ENCODE measurements around the gene IGSF6. TPM values are rescaled to one million over a fixed set of nuclear protein-coding genes. Genes with fewer than 3 reads are reported as not detected.

The IGSF6 gene
- total RNA-seq, 1 experiment from 2014 or later = 0.23 TPM

GRCh38 chr16:21663889-21664647, 11.7 kb upstream of the IGSF6 start, which contains the start of gene OTOA:
OTOA (plus strand) TSS chr16:21663968; CDS start chr16:21678515, 14,547 bp downstream.
- ChIA-PET CTCF (no interaction called here), POLR2A (interaction anchor here (0.6 kb wide), 1 partner anchor 13 kb away, joined by 4 read pairs; no protein-coding TSS in a partner anchor)
- in situ Hi-C loops (cut with HindIII; ENCODE audit: low pct_unique_long_range_greater_than_20kb, low sequenced_read_pairs) (no loop called here), intact Hi-C loops (cut with micrococcal nuclease; ENCODE audit: unreplicated experiment) (no loop called here)
- no peaks in the 10 kb centered on the region for H3K4me1 ChIP-seq (ENCODE audit: control insufficient read depth, insufficient read depth, low read length)
- ATAC-seq = peak; percentile 81
- H3K27me3 ChIP-seq (ENCODE audit: control insufficient read depth, insufficient read depth, low read length) = no peaks in the 10 kb centered on the region
- no peaks in the 10 kb centered on the region for H3K9me3 ChIP-seq (ENCODE audit: control insufficient read depth, insufficient read depth, low read depth, low read length)
- DNase-seq (ENCODE audit: low read depth, low spot score) = no peak
- no TSS peak for BruUV-seq (replicated peaks)
- H3K4me3 ChIP-seq (ENCODE audit: low read depth in 2 of 2, low read length in 2 of 2) = peak within 1 kb of the TSS; percentile 18 to 30; a peak in 3 of 4 replicates
- H3K27ac ChIP-seq (ENCODE audit: low read length) = no peak within 1 kb of the TSS
- no peaks in the 10 kb centered on the region for H3K36me3 ChIP-seq (ENCODE audit: control insufficient read depth, insufficient read depth, low read length)
- TF ChIP-seq CTCF (IDR thresholded peaks at IDR 0.05) (no peak), TCF7L2 (IDR thresholded peaks at IDR 0.05; ENCODE audit: low read depth, low read length) (no peak), POLR2AphosphoS5 (IDR thresholded peaks at IDR 0.05; ENCODE audit: low read depth, low read length) (no peak), REST (IDR thresholded peaks at IDR 0.05; ENCODE audit: insufficient read depth in 1 of 2, low read depth in 2 of 2, low read length in 1 of 2) (no peak), SIN3A (IDR thresholded peaks at IDR 0.05; ENCODE audit: borderline replicate concordance, insufficient read depth, low read depth, low read length) (no peak)

- no TSS peak for BruUV-seq (replicated peaks)
- no peak for DNase-seq (ENCODE audit: low read depth, low spot score)
- Histone ChIP-seq H3K27ac (ENCODE audit: low read length) (no peak overlapping the region), H3K9me3 (ENCODE audit: control insufficient read depth, insufficient read depth, low read depth, low read length) (no peaks in the 10 kb centered on the region), H3K4me1 (ENCODE audit: control insufficient read depth, insufficient read depth, low read length) (no peaks in the 10 kb centered on the region), H3K4me3 (ENCODE audit: low read depth in 2 of 2, low read length in 2 of 2) (no peak overlapping the region), H3K36me3 (ENCODE audit: control insufficient read depth, insufficient read depth, low read length) (no peaks in the 10 kb centered on the region), H3K27me3 (ENCODE audit: control insufficient read depth, insufficient read depth, low read length) (no peaks in the 10 kb centered on the region)
- ATAC-seq = no peak
- intact Hi-C loops (cut with micrococcal nuclease; ENCODE audit: unreplicated experiment) (no loop called here), in situ Hi-C loops (cut with HindIII; ENCODE audit: low pct_unique_long_range_greater_than_20kb, low sequenced_read_pairs) (no loop called here)
- POLR2A ChIA-PET = no interaction called here
- CTCF ChIA-PET = interaction anchor here (1.0 kb wide), 1 partner anchor 49 kb away, joined by 11 read pairs; no protein-coding TSS in a partner anchor
- TF ChIP-seq REST (IDR thresholded peaks at IDR 0.05; ENCODE audit: insufficient read depth in 1 of 2, low read depth in 2 of 2, low read length in 1 of 2) = no peak
- no peak for TF ChIP-seq TCF7L2 (IDR thresholded peaks at IDR 0.05; ENCODE audit: low read depth, low read length)
- TF ChIP-seq POLR2AphosphoS5 (IDR thresholded peaks at IDR 0.05; ENCODE audit: low read depth, low read length) = no peak
- no peak for TF ChIP-seq CTCF (IDR thresholded peaks at IDR 0.05)
- no peak for TF ChIP-seq SIN3A (IDR thresholded peaks at IDR 0.05; ENCODE audit: borderline replicate concordance, insufficient read depth, low read depth, low read length)
Measured at GRCh38 chr16:21659124-21659523, 6.7 kb upstream of the IGSF6 start.

All from Panc1 (cell line).